A549 (cell line): Measurements from ENCODE around the gene GNPTG. TPM values are rescaled to one million over a fixed set of nuclear protein-coding genes. Genes with fewer than 3 reads are reported as not detected.

ENCODE experiments used
- ATAC-seq, 2 experiments: fragments of 200-7000 bp in 1 of 2; fragments of >200 bp in 1 of 2; cut with Nextera tagmentation in 1 of 2; cut with Tn5 transposase in 1 of 2; 3 replicates each; pipeline versions ENCODE4 v1.8.0 to v1.9.1; 2018 to 2020; ENCODE audit warnings: mild to moderate bottlenecking in 1 of 2, moderate library complexity in 1 of 2
- CTCF ChIA-PET: fragments of 300-600 bp; sonication (Branson Sonifier 250); formaldehyde crosslinking; extraction: SDS; loops from one replicate; lab custom pipeline; 2021; ENCODE audit warnings: antibody characterized with exemption, inconsistent platforms; lab: Yijun Ruan, JAX
- POLR2A ChIA-PET: fragments of 350-600 bp; formaldehyde crosslinking; extraction: SDS; loops from one replicate; lab custom pipeline; 2021; ENCODE audit warnings: antibody characterized with exemption, inconsistent platforms; lab: Yijun Ruan, JAX
- DNase-seq, 2 experiments: peaks; one replicate each; pipeline versions ENCODE4 v3.0.0 to v3.0.0-alpha.2; 2011 to 2016; ENCODE audit warnings: low read depth in 1 of 2, low spot score in 1 of 2
- FAIRE-seq: peaks from 2 replicates; lab custom pipeline; 2011; peaks lifted over from hg19 to GRCh38; lab: Jason Lieb, UNC
- H3K27ac ChIP-seq, 2 experiments: fragments of >200 bp; sonication (Bioruptor Twin); formaldehyde crosslinking; 3 replicates each; pipeline ENCODE4 v1.5.1; 2016 to 2017
- H3K4me1 ChIP-seq: fragments of >200 bp; sonication (Bioruptor Twin); formaldehyde crosslinking; 3 replicates; pipeline ENCODE4 v1.6.1; 2016
- H3K4me2 ChIP-seq: fragments of >200 bp; sonication (Bioruptor Twin); formaldehyde crosslinking; 3 replicates; pipeline ENCODE4 v1.6.1; 2016
- H3K4me3 ChIP-seq: fragments of >200 bp; sonication (Bioruptor Twin); formaldehyde crosslinking; 3 replicates; pipeline ENCODE4 v1.5.1; 2016
- H3K9me3 ChIP-seq: fragments of >200 bp; sonication (Bioruptor Twin); formaldehyde crosslinking; 3 replicates; pipeline ENCODE4 v1.6.1; 2016
- CHD2 ChIP-seq: fragments of 150-350 bp; IDR thresholded peaks from 2 replicates; pipeline ENCODE4 v1.6.1; 2014; ENCODE audit warnings: low read length; ENCODE audit not compliant: partially characterized antibody
- EHF ChIP-seq: fragments of 250-450 bp; sonication (Bioruptor Pico); IDR thresholded peaks from 2 replicates; pipeline ENCODE4 v1.5.0; 2020; ENCODE audit warnings: mild to moderate bottlenecking
- EHMT2 ChIP-seq: fragments of 200-600 bp; sonication (generic); IDR thresholded peaks from 2 replicates; pipeline ENCODE4 v1.6.1; 2016; ENCODE audit warnings: antibody characterized with exemption, low read depth, mild to moderate bottlenecking, moderate library complexity
- EP300 ChIP-seq, 2 experiments: fragments of >200 bp; sonication (Bioruptor Twin); formaldehyde crosslinking; IDR thresholded peaks; 2 replicates in 1 of 2; 3 replicates in 1 of 2; pipeline ENCODE4 v1.6.1; 2016 to 2017
- FOSL2 ChIP-seq, 2 experiments: fragments of 450-650 bp in 1 of 2; fragments of >200 bp in 1 of 2; sonication (Bioruptor Twin) in 1 of 2; formaldehyde crosslinking; IDR thresholded peaks; 2 replicates each; pipeline versions ENCODE4 v1.5.0 to v1.6.1; 2016 to 2020; ENCODE audit warnings: mild to moderate bottlenecking in 1 of 2, moderate library complexity in 1 of 2
- FOXS1 ChIP-seq: fragments of 250-450 bp; sonication (Bioruptor Pico); IDR thresholded peaks from 2 replicates; pipeline ENCODE4 v1.5.0; 2020; ENCODE audit warnings: mild to moderate bottlenecking, moderate library complexity
- GATA3 ChIP-seq: IDR thresholded peaks from 2 replicates; pipeline ENCODE4 v1.6.1; 2012; ENCODE audit warnings: borderline replicate concordance
- HDAC2 ChIP-seq: fragments of 200-600 bp; sonication (generic); IDR thresholded peaks from 2 replicates; pipeline ENCODE4 v1.6.1; 2016
- HEYL ChIP-seq: fragments of 250-450 bp; sonication (Bioruptor Pico); IDR thresholded peaks from 2 replicates; pipeline ENCODE4 v1.8.0; 2021; ENCODE audit warnings: mild to moderate bottlenecking, moderate library complexity
- HOXA7 ChIP-seq: fragments of 250-450 bp; sonication (Bioruptor Pico); IDR thresholded peaks from 2 replicates; pipeline ENCODE4 v1.5.0; 2020; ENCODE audit warnings: mild to moderate bottlenecking, moderate library complexity
- HOXB13 ChIP-seq: fragments of 250-450 bp; sonication (Bioruptor Pico); IDR thresholded peaks from 2 replicates; pipeline ENCODE4 v1.5.0; 2020; ENCODE audit warnings: low read depth, mild to moderate bottlenecking, moderate library complexity
- MAFK ChIP-seq: fragments of 450-650 bp; IDR thresholded peaks from 2 replicates; pipeline ENCODE4 v1.6.1; 2014; ENCODE audit not compliant: partially characterized antibody
- MAZ ChIP-seq: fragments of 150-350 bp; IDR thresholded peaks from 2 replicates; pipeline ENCODE4 v1.6.1; 2014; ENCODE audit warnings: antibody characterized with exemption, low read depth, low read length, borderline replicate concordance
- NFE2L2 ChIP-seq: fragments of 150-350 bp; conservative IDR thresholded peaks from 2 replicates; pipeline ENCODE4 v1.6.1; 2014; ENCODE audit warnings: low read length
- NR3C1 ChIP-seq: fragments of >200 bp; sonication (Bioruptor Twin); formaldehyde crosslinking; IDR thresholded peaks from 3 replicates; pipeline ENCODE4 v1.6.1; 2017
- PHF8 ChIP-seq: fragments of 200-600 bp; sonication (generic); IDR thresholded peaks from 2 replicates; pipeline ENCODE4 v1.6.1; 2016; ENCODE audit warnings: low read depth, mild to moderate bottlenecking, antibody characterized with exemption, moderate library complexity, borderline replicate concordance
- POLR2AphosphoS2 ChIP-seq: conservative IDR thresholded peaks from 2 replicates; pipeline ENCODE4 v1.6.1; 2012; ENCODE audit warnings: low read length, improper control_type of control experiment, inconsistent platforms
- RAD21 ChIP-seq, 2 experiments: fragments of >200 bp in 1 of 2; sonication (Bioruptor Twin) in 1 of 2; formaldehyde crosslinking in 1 of 2; IDR thresholded peaks in 1 of 2; conservative IDR thresholded peaks in 1 of 2; 2 replicates in 1 of 2; 3 replicates in 1 of 2; pipeline ENCODE4 v1.6.1; 2012 to 2018; ENCODE audit warnings: inconsistent platforms in 1 of 2
- RCOR1 ChIP-seq: fragments of 150-350 bp; IDR thresholded peaks from 2 replicates; pipeline ENCODE4 v1.6.1; 2014; ENCODE audit warnings: antibody characterized with exemption, low read length, low read depth
- RFX5 ChIP-seq: fragments of 450-650 bp; IDR thresholded peaks from 2 replicates; pipeline ENCODE4 v1.7.1; 2014; ENCODE audit warnings: antibody characterized with exemption, mild to moderate bottlenecking, moderate library complexity
- SMC3 ChIP-seq: fragments of >200 bp; sonication (Bioruptor Twin); formaldehyde crosslinking; IDR thresholded peaks from 3 replicates; pipeline ENCODE4 v1.6.1; 2018; ENCODE audit warnings: inconsistent platforms
- SREBF2 ChIP-seq: fragments of 450-650 bp; IDR thresholded peaks from 2 replicates; pipeline ENCODE4 v1.6.1; 2014; ENCODE audit warnings: mild to moderate bottlenecking, moderate library complexity
- TFCP2L1 ChIP-seq: fragments of 250-450 bp; sonication (Bioruptor Pico); IDR thresholded peaks from 2 replicates; pipeline ENCODE4 v1.5.0; 2021; ENCODE audit warnings: mild to moderate bottlenecking
- ZC3H11A ChIP-seq: fragments of 450-650 bp; IDR thresholded peaks from 2 replicates; pipeline ENCODE4 v1.6.1; 2014; ENCODE audit warnings: antibody characterized with exemption, mild to moderate bottlenecking
- WGBS: methylation state at CpG from one replicate; pipeline ENCODE4 v1.1.6; 2017; ENCODE audit errors: missing lambda C conversion rate; 5-methylcytosine and 5-hydroxymethylcytosine counted together
- polyA plus RNA-seq, 4 experiments: library from polyadenylated mRNA; depleted of rRNA in 3 of 4; stranded (reverse); fragments of >200 nt; fragmentation: RNase III in 1 of 4; extraction: RNeasy Plus Mini Kit Qiagen cat#74134 plus additional on column Dnase treatment in 1 of 4; gene quantifications; 2 replicates in 3 of 4; 3 replicates in 1 of 4; pipeline ENCODE4 v1.2.3, GENCODE V29; 2011 to 2017
- TF ChIP-seq, protein P1 (sequence below): fragments of 450-650 bp; IDR thresholded peaks from 2 replicates; pipeline ENCODE4 v1.6.1; 2014; ENCODE audit warnings: antibody characterized with exemption
- TF ChIP-seq, protein P2 (sequence below): fragments of >200 bp; sonication (Bioruptor Twin); formaldehyde crosslinking; IDR thresholded peaks from 3 replicates; pipeline ENCODE4 v1.5.1; 2016
- TF ChIP-seq, protein P3 (sequence below): fragments of 250-450 bp; sonication (Bioruptor Pico); IDR thresholded peaks from 2 replicates; pipeline ENCODE4 v1.5.0; 2021; ENCODE audit warnings: mild to moderate bottlenecking, moderate library complexity, borderline replicate concordance

The GNPTG gene
- polyA plus RNA-seq, 2 of the 4 experiments (the other 2 are of a cell fraction) = 23.4 to 24.2 TPM

DNA sequence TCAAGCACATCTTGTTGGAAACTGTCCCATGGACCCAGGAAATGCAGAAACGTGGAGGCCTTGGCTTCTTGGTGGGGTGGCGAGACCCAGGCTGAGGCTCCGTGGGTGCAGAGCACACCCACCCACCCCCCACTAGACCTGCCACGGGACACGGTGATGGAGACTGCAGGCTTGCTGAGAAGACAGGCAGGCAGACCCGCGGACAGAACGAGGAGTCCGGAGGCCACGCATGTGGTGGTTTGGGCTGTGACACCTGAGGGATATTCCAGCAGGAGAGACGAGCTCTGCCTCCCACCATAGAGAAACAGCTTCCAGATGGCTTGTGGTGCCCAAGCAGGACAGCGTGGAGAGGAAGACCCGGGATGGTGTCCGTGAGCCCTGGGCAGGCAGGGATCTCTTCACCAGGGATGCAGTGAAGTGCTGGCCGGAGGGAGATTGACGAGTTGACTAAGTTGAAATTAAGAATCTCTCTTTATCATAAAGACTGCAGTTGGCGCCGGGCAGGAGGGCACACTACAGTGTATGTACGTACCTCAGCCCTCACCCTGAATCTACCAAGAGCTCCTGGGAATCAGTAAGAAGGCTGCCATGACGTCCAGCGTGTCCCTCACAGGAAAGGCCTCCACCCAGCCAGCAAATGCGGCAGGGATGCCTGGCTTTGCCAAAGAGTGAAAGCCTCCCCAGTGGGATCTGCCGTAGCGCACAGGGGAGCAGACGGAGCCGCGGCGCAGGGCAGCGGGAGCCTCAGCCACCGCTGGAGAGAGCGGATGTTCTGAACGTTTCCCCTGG is 34.1 kb upstream of the GNPTG start:
- H3K4me1 ChIP-seq = no peaks in the 10 kb centered on the region; the same call in 2 of the 3 replicates
- H3K9me3 ChIP-seq = no peaks in the 10 kb centered on the region
- no peak overlapping the region for H3K4me2 ChIP-seq
- POLR2A ChIA-PET = no interaction called here
- DNase-seq (no peak), FAIRE-seq (no peak), ATAC-seq (no peak)
- no peak overlapping the region for H3K4me3 ChIP-seq
- TF ChIP-seq EHF = no peak
- no peak for TF ChIP-seq RCOR1
- TF ChIP-seq TFCP2L1 = no peak
- no peak for TF ChIP-seq MAZ
- TF ChIP-seq, protein P1, sequence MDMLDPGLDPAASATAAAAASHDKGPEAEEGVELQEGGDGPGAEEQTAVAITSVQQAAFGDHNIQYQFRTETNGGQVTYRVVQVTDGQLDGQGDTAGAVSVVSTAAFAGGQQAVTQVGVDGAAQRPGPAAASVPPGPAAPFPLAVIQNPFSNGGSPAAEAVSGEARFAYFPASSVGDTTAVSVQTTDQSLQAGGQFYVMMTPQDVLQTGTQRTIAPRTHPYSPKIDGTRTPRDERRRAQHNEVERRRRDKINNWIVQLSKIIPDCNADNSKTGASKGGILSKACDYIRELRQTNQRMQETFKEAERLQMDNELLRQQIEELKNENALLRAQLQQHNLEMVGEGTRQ = no peak
- no peak for TF ChIP-seq SREBF2
- TF ChIP-seq HOXB13 (CRISPR knock-in tag) = no peak
- TF ChIP-seq RFX5 = no peak
- TF ChIP-seq NFE2L2 = no peak
- no peak for TF ChIP-seq FOXS1
- TF ChIP-seq EP300 (IDR thresholded peaks at IDR 0.05) = no peak
- TF ChIP-seq HEYL (CRISPR knock-in tag) = no peak
- no peak for TF ChIP-seq HOXA7
- TF ChIP-seq EHMT2 = no peak
- TF ChIP-seq FOSL2 (IDR thresholded peaks at IDR 0.05) = no peak
- TF ChIP-seq FOSL2 (CRISPR knock-in tag; IDR thresholded peaks at IDR 0.05) = no peak
- TF ChIP-seq PHF8 = no peak
- no peak for TF ChIP-seq SMC3
- no peak for TF ChIP-seq HDAC2
- no peak for TF ChIP-seq NR3C1
- no peak overlapping the region for H3K27ac ChIP-seq
- CTCF ChIA-PET = interaction anchor here (0.7 to 3.0 kb wide), 7 partner anchors 13 to 658 kb away, joined by 3 to 17 read pairs (median 6); no protein-coding TSS in a partner anchor
- WGBS = 95% methylated on average over 27 of the region's 32 CpGs

DNA sequence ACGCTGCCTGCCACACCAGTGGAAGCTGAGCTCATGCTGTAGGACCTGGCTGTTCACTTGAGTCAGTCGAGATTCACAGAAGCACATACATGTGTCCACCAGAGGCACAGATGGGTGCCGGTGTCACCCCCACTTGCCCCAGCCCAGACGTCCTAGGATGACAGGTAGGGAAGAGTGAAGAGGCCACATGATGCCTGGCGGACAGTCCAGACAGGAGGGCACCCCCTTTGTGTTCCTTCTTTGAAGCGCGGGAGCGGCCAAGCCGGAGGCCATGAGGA is 33.5 kb upstream of the GNPTG start:
- FAIRE-seq (no peak), ATAC-seq (no peak), DNase-seq (no peak)
- CTCF ChIA-PET = interaction anchor here (0.9 to 3.0 kb wide), 3 partner anchors 12 to 19 kb away, joined by 4 to 17 read pairs (median 6); no protein-coding TSS in a partner anchor
- no peak overlapping the region for H3K4me2 ChIP-seq
- H3K4me1 ChIP-seq = no peaks in the 10 kb centered on the region
- POLR2A ChIA-PET = no interaction called here
- TF ChIP-seq RAD21 (conservative IDR thresholded peaks at IDR 0.05 in 1 of 2, IDR thresholded peaks at IDR 0.05 in 1 of 2) = no peak
- no peak for TF ChIP-seq ZC3H11A
- WGBS = 87% methylated on average over 9 of the region's 9 CpGs
- H3K27ac ChIP-seq = no peak overlapping the region
- H3K9me3 ChIP-seq = no peaks in the 10 kb centered on the region
- H3K4me3 ChIP-seq = no peak overlapping the region

DNA sequence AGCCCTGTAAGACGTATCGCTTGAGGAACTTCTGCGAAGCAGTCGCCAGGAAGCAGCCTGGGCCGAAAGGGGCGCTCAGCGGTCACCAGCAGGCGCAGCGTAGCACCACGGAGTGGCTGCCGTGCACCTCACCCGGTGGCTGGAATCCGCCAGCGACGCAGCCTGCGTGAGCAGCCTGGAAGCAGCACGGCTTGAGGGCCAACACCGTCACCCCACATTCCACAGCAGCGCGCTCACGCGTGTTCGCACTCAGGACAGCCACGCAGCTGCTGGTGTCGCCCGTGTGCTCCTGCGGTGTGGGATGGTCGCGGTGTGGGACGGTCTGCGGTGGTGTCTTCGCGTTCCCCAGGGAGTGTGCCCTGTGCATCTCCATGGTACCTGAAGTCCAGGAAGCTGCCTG is 32.7 kb upstream of the GNPTG start:
- Histone ChIP-seq H3K4me2 (no peak overlapping the region), H3K4me3 (no peak overlapping the region), H3K9me3 (no peaks in the 10 kb centered on the region), H3K27ac (no peak overlapping the region), H3K4me1 (no peaks in the 10 kb centered on the region)
- ChIA-PET POLR2A (no interaction called here), CTCF (interaction anchor here (0.8 to 0.9 kb wide), 2 partner anchors 18 to 19 kb away, joined by 3 read pairs; no protein-coding TSS in a partner anchor)
- WGBS = 95% methylated on average over 33 of the region's 33 CpGs
- TF ChIP-seq POLR2AphosphoS2 (peak; percentile 63; the same call in 1 of the 2 replicates), MAFK (no peak), CHD2 (no peak), GATA3 (no peak)
- TF ChIP-seq, protein P2, sequence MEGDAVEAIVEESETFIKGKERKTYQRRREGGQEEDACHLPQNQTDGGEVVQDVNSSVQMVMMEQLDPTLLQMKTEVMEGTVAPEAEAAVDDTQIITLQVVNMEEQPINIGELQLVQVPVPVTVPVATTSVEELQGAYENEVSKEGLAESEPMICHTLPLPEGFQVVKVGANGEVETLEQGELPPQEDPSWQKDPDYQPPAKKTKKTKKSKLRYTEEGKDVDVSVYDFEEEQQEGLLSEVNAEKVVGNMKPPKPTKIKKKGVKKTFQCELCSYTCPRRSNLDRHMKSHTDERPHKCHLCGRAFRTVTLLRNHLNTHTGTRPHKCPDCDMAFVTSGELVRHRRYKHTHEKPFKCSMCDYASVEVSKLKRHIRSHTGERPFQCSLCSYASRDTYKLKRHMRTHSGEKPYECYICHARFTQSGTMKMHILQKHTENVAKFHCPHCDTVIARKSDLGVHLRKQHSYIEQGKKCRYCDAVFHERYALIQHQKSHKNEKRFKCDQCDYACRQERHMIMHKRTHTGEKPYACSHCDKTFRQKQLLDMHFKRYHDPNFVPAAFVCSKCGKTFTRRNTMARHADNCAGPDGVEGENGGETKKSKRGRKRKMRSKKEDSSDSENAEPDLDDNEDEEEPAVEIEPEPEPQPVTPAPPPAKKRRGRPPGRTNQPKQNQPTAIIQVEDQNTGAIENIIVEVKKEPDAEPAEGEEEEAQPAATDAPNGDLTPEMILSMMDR = no peak
- TF ChIP-seq, protein P3, sequence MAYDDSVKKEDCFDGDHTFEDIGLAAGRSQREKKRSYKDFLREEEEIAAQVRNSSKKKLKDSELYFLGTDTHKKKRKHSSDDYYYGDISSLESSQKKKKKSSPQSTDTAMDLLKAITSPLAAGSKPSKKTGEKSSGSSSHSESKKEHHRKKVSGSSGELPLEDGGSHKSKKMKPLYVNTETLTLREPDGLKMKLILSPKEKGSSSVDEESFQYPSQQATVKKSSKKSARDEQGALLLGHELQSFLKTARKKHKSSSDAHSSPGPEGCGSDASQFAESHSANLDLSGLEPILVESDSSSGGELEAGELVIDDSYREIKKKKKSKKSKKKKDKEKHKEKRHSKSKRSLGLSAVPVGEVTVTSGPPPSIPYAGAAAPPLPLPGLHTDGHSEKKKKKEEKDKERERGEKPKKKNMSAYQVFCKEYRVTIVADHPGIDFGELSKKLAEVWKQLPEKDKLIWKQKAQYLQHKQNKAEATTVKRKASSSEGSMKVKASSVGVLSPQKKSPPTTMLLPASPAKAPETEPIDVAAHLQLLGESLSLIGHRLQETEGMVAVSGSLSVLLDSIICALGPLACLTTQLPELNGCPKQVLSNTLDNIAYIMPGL (CRISPR knock-in tag) = no peak
- DNase-seq = no peak
- ATAC-seq = peak in 1 of 2 experiments; percentile 12; a peak in 2 of 6 replicates
- FAIRE-seq = no peak
